HEK293 (cell line): ENCODE measurements around the gene ANKRD28.

ENCODE experiments used
- CTCF ChIA-PET: fragments of 350-600 bp; formaldehyde crosslinking; extraction: SDS; loops from one replicate; lab custom pipeline; 2021; ENCODE audit warnings: antibody characterized with exemption; lab: Yijun Ruan, JAX
- POLR2A ChIA-PET: fragments of 300-600 bp; formaldehyde crosslinking; extraction: SDS; loops from one replicate; lab custom pipeline; 2020; ENCODE audit warnings: antibody characterized with exemption, inconsistent platforms; lab: Yijun Ruan, JAX
- H3K27ac ChIP-seq: fragments of 200-500 bp; sonication (Bioruptor generic); 2 replicates; pipeline ENCODE4 v1.5.1; 2014; ENCODE audit warnings: low read depth, low read length, control low read depth, inconsistent platforms; ENCODE audit errors: extremely low read depth
- H3K36me3 ChIP-seq, 2 experiments: fragments of 200-500 bp in 1 of 2; sonication (Bioruptor generic) in 1 of 2; 1 replicate in 1 of 2; 2 replicates in 1 of 2; pipeline ENCODE4 v1.5.1; 2014 to 2017; ENCODE audit warnings: inconsistent platforms in 2 of 2, low read length in 2 of 2; ENCODE audit not compliant: control insufficient read depth in 2 of 2, insufficient read depth in 1 of 2
- H3K4me1 ChIP-seq: fragments of 200-500 bp; sonication (Bioruptor generic); 2 replicates; pipeline ENCODE4 v1.5.1; 2014; ENCODE audit warnings: mild to moderate bottlenecking, low read length, inconsistent platforms; ENCODE audit not compliant: control insufficient read depth, insufficient read depth
- H3K4me3 ChIP-seq: 2 replicates; pipeline ENCODE4 v1.5.1; 2011; ENCODE audit warnings: low read depth, mild to moderate bottlenecking, control low read depth, low read length, moderate library complexity
- H3K9me3 ChIP-seq: fragments of 200-500 bp; sonication (Bioruptor generic); 2 replicates; pipeline ENCODE4 v1.5.1; 2014; ENCODE audit warnings: low read depth, low read length, inconsistent platforms; ENCODE audit not compliant: control insufficient read depth, insufficient read depth
- OSR2 ChIP-seq: fragments of 450-650 bp; formaldehyde crosslinking; IDR thresholded peaks from 2 replicates; pipeline ENCODE4 v1.5.1; 2016; ENCODE audit warnings: missing biosample characterization, missing genetic modification characterization
- ZNF2 ChIP-seq: fragments of 450-650 bp; formaldehyde crosslinking; IDR thresholded peaks from 2 replicates; pipeline ENCODE4 v1.5.1; 2016; ENCODE audit warnings: missing biosample characterization, missing genetic modification characterization
- ZNF354C ChIP-seq: fragments of 450-650 bp; formaldehyde crosslinking; IDR thresholded peaks from 2 replicates; pipeline ENCODE4 v1.5.1; 2016; ENCODE audit warnings: missing biosample characterization, missing genetic modification characterization, low read depth, borderline replicate concordance
- ZNF394 ChIP-seq: fragments of 450-650 bp; formaldehyde crosslinking; IDR thresholded peaks from 2 replicates; pipeline ENCODE4 v1.5.1; 2016; ENCODE audit warnings: missing biosample characterization, missing genetic modification characterization, mild to moderate bottlenecking, moderate library complexity, borderline replicate concordance
- ZNF501 ChIP-seq: fragments of 450-650 bp; formaldehyde crosslinking; IDR thresholded peaks from 2 replicates; pipeline ENCODE4 v1.5.1; 2016; ENCODE audit warnings: missing biosample characterization, missing genetic modification characterization
- ZNF624 ChIP-seq: fragments of 450-650 bp; formaldehyde crosslinking; IDR thresholded peaks from 2 replicates; pipeline ENCODE4 v1.5.1; 2017; ENCODE audit warnings: missing biosample characterization, missing genetic modification characterization
- ZNF654 ChIP-seq: fragments of 450-650 bp; formaldehyde crosslinking; IDR thresholded peaks from 2 replicates; pipeline ENCODE4 v1.5.1; 2016; ENCODE audit warnings: low read depth, missing biosample characterization, missing genetic modification characterization
- ZNF660 ChIP-seq: fragments of 450-650 bp; IDR thresholded peaks from 2 replicates; pipeline ENCODE4 v1.5.1; 2018; ENCODE audit warnings: missing biosample characterization, mild to moderate bottlenecking, missing genetic modification characterization
- ZNF701 ChIP-seq: fragments of 450-650 bp; formaldehyde crosslinking; IDR thresholded peaks from 2 replicates; pipeline ENCODE4 v1.5.1; 2016; ENCODE audit warnings: missing biosample characterization, missing genetic modification characterization
- ZSCAN30 ChIP-seq: fragments of 450-650 bp; IDR thresholded peaks from 2 replicates; pipeline ENCODE4 v1.5.1; 2018; ENCODE audit warnings: missing biosample characterization, mild to moderate bottlenecking, missing genetic modification characterization, moderate library complexity
- ZXDB ChIP-seq: fragments of 450-650 bp; formaldehyde crosslinking; IDR thresholded peaks from 2 replicates; pipeline ENCODE4 v1.5.1; 2016; ENCODE audit warnings: missing biosample characterization, missing genetic modification characterization
- TF ChIP-seq, protein P1 (sequence below): fragments of 450-650 bp; formaldehyde crosslinking; conservative IDR thresholded peaks from 2 replicates; pipeline ENCODE4 v1.5.1; 2016; ENCODE audit warnings: low read depth, missing biosample characterization, missing genetic modification characterization
- TF ChIP-seq, protein P2 (sequence below): fragments of 450-650 bp; formaldehyde crosslinking; IDR thresholded peaks from 2 replicates; pipeline ENCODE4 v1.5.1; 2017; ENCODE audit warnings: missing biosample characterization, missing genetic modification characterization
- TF ChIP-seq, protein P3 (sequence below): fragments of 450-650 bp; formaldehyde crosslinking; IDR thresholded peaks from 2 replicates; pipeline ENCODE4 v1.5.1; 2016; ENCODE audit warnings: missing biosample characterization, missing genetic modification characterization
- TF ChIP-seq, protein P4 (sequence below): fragments of 450-650 bp; IDR thresholded peaks from 2 replicates; pipeline ENCODE4 v1.5.1; 2018; ENCODE audit warnings: missing biosample characterization, mild to moderate bottlenecking, missing genetic modification characterization
- TF ChIP-seq, protein P5 (sequence below): fragments of 450-650 bp; formaldehyde crosslinking; IDR thresholded peaks from 2 replicates; pipeline ENCODE4 v1.5.1; 2016; ENCODE audit warnings: missing biosample characterization, missing genetic modification characterization
- TF ChIP-seq, protein P6 (sequence below): fragments of 450-650 bp; formaldehyde crosslinking; IDR thresholded peaks from 2 replicates; pipeline ENCODE4 v1.5.1; 2017; ENCODE audit warnings: missing biosample characterization, missing genetic modification characterization

The ANKRD28 gene

DNA sequence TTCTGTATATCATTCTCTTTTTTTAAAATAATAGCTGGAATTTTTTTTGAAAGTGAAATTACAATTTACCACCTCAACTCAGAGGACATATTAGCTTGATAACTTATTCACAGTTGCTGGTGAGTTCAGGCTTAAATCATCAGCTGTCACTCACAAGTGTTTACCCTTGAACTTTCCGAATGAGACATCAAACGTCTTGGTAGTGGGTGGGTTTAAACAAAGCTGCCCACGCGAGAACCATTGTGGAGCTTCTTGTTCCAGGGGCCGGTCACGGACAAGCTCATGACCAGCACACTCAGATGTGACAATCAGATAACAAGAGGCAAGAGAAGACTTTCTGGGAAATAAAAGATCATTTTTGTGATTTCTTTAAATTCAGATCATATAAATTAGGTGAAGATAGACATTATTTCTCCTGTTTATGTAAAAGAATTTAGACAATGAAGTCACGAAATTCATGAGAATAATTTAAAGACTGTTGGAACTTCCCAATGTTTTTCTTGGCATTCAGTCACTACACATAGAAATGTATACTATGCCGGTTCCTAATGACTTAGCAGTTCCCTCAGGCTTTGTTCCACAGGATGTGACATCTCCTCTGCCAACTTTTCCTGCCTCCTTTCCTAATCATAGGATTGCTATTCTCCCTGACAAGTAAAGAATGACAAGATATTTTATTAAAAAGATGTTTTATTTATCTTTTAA lies 167.0 kb downstream of the ANKRD28 start (continued):
- TF ChIP-seq ZNF354C (no peak), OSR2 (peak; percentile 12; the same call in 1 of the 2 replicates)
- TF ChIP-seq, protein P1, sequence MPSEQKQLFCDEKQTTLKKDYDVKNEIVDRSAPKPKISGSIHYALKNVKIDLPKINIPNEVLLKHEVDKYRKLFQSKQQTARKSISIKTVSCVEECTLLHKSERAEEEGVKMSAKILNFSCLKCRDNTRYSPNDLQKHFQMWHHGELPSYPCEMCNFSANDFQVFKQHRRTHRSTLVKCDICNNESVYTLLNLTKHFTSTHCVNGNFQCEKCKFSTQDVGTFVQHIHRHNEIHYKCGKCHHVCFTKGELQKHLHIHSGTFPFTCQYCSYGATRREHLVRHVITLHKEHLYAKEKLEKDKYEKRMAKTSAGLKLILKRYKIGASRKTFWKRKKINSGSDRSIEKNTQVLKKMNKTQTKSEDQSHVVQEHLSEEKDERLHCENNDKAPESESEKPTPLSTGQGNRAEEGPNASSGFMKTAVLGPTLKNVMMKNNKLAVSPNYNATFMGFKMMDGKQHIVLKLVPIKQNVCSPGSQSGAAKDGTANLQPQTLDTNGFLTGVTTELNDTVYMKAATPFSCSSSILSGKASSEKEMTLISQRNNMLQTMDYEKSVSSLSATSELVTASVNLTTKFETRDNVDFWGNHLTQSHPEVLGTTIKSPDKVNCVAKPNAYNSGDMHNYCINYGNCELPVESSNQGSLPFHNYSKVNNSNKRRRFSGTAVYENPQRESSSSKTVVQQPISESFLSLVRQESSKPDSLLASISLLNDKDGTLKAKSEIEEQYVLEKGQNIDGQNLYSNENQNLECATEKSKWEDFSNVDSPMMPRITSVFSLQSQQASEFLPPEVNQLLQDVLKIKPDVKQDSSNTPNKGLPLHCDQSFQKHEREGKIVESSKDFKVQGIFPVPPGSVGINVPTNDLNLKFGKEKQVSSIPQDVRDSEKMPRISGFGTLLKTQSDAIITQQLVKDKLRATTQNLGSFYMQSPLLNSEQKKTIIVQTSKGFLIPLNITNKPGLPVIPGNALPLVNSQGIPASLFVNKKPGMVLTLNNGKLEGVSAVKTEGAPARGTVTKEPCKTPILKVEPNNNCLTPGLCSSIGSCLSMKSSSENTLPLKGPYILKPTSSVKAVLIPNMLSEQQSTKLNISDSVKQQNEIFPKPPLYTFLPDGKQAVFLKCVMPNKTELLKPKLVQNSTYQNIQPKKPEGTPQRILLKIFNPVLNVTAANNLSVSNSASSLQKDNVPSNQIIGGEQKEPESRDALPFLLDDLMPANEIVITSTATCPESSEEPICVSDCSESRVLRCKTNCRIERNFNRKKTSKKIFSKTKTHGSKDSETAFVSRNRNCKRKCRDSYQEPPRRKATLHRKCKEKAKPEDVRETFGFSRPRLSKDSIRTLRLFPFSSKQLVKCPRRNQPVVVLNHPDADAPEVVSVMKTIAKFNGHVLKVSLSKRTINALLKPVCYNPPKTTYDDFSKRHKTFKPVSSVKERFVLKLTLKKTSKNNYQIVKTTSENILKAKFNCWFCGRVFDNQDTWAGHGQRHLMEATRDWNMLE (tag by site-specific recombination) = 0 out of 2 replicates have a peak, but pooled peaks have one; percentile 13

DNA sequence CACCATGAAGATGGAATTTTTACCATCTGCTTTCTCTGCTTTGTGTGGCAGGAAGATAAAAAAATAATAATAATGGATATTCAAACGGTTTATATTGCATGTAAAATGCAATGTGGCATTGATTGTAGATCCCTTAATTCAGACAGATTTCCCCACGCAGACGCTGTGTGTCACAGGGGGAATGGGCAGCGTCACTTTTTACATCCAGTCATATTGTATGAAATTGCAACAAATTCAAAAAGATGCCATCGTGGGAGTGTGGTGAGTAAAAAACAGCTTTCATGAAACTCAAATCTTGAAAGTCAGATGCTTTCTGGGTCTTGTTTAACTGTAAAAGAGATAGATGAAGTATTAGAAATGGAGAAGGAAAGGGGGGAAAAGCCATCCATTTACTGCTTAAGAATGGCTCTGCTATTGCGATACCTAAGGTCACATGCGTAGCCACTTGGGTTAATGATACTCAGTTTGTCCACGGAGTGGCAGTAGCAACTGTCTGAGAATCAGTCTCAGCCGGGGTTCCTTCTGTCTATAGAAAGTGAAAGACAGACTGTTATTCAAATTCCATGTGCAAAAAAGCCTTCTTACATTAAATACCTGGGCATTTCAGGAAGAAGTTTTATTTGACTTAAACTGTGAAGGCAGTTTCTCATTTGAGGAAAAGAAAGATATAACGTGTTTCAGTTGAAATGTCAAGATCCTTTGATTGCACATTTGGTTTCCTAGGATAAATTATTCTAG lies 167.8 kb downstream of the ANKRD28 start:
- H3K36me3 ChIP-seq = no peaks in the 10 kb centered on the region
- no peak overlapping the region for H3K27ac ChIP-seq
- ChIA-PET CTCF (interaction anchor here (0.6 to 3.1 kb wide), 16 partner anchors 11 to 623 kb away, joined by 3 to 22 read pairs (median 4); no protein-coding TSS in a partner anchor), POLR2A (interaction anchor here (1.0 to 1.7 kb wide), 2 partner anchors 22 to 29 kb away, joined by 3 to 7 read pairs; partner anchors contain the start of genes BTD and HACL1)
- no peaks in the 10 kb centered on the region for H3K9me3 ChIP-seq
- H3K4me3 ChIP-seq = peak overlapping the region; percentile 10; the same call in 1 of the 2 replicates
- H3K4me1 ChIP-seq = peaks cover 36% of the 10 kb centered on the region
- TF ChIP-seq ZNF2 (tag by site-specific recombination) (0 out of 2 replicates have a peak, but pooled peaks have one; percentile 15), ZNF654 (tag by site-specific recombination) (peak; percentile 88), ZXDB (tag by site-specific recombination) (no peak), ZNF501 (0 out of 2 replicates have a peak, but pooled peaks have one; percentile 16), ZNF394 (tag by site-specific recombination) (no peak), ZNF660 (tag by site-specific recombination) (peak; percentile 82; the same call in 1 of the 2 replicates), ZNF701 (tag by site-specific recombination) (0 out of 2 replicates have a peak, but pooled peaks have one; percentile 20), ZNF624 (tag by site-specific recombination) (no peak), ZSCAN30 (0 out of 2 replicates have a peak, but pooled peaks have one; percentile 41)
- TF ChIP-seq, protein P2, sequence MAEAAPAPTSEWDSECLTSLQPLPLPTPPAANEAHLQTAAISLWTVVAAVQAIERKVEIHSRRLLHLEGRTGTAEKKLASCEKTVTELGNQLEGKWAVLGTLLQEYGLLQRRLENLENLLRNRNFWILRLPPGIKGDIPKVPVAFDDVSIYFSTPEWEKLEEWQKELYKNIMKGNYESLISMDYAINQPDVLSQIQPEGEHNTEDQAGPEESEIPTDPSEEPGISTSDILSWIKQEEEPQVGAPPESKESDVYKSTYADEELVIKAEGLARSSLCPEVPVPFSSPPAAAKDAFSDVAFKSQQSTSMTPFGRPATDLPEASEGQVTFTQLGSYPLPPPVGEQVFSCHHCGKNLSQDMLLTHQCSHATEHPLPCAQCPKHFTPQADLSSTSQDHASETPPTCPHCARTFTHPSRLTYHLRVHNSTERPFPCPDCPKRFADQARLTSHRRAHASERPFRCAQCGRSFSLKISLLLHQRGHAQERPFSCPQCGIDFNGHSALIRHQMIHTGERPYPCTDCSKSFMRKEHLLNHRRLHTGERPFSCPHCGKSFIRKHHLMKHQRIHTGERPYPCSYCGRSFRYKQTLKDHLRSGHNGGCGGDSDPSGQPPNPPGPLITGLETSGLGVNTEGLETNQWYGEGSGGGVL (tag by site-specific recombination) = no peak
- TF ChIP-seq, protein P3, sequence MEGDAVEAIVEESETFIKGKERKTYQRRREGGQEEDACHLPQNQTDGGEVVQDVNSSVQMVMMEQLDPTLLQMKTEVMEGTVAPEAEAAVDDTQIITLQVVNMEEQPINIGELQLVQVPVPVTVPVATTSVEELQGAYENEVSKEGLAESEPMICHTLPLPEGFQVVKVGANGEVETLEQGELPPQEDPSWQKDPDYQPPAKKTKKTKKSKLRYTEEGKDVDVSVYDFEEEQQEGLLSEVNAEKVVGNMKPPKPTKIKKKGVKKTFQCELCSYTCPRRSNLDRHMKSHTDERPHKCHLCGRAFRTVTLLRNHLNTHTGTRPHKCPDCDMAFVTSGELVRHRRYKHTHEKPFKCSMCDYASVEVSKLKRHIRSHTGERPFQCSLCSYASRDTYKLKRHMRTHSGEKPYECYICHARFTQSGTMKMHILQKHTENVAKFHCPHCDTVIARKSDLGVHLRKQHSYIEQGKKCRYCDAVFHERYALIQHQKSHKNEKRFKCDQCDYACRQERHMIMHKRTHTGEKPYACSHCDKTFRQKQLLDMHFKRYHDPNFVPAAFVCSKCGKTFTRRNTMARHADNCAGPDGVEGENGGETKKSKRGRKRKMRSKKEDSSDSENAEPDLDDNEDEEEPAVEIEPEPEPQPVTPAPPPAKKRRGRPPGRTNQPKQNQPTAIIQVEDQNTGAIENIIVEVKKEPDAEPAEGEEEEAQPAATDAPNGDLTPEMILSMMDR (tag by site-specific recombination) = peak; percentile 64
- TF ChIP-seq, protein P4, sequence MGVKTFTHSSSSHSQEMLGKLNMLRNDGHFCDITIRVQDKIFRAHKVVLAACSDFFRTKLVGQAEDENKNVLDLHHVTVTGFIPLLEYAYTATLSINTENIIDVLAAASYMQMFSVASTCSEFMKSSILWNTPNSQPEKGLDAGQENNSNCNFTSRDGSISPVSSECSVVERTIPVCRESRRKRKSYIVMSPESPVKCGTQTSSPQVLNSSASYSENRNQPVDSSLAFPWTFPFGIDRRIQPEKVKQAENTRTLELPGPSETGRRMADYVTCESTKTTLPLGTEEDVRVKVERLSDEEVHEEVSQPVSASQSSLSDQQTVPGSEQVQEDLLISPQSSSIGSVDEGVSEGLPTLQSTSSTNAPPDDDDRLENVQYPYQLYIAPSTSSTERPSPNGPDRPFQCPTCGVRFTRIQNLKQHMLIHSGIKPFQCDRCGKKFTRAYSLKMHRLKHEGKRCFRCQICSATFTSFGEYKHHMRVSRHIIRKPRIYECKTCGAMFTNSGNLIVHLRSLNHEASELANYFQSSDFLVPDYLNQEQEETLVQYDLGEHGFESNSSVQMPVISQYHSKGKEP (tag by site-specific recombination) = no peak
- TF ChIP-seq, protein P5, sequence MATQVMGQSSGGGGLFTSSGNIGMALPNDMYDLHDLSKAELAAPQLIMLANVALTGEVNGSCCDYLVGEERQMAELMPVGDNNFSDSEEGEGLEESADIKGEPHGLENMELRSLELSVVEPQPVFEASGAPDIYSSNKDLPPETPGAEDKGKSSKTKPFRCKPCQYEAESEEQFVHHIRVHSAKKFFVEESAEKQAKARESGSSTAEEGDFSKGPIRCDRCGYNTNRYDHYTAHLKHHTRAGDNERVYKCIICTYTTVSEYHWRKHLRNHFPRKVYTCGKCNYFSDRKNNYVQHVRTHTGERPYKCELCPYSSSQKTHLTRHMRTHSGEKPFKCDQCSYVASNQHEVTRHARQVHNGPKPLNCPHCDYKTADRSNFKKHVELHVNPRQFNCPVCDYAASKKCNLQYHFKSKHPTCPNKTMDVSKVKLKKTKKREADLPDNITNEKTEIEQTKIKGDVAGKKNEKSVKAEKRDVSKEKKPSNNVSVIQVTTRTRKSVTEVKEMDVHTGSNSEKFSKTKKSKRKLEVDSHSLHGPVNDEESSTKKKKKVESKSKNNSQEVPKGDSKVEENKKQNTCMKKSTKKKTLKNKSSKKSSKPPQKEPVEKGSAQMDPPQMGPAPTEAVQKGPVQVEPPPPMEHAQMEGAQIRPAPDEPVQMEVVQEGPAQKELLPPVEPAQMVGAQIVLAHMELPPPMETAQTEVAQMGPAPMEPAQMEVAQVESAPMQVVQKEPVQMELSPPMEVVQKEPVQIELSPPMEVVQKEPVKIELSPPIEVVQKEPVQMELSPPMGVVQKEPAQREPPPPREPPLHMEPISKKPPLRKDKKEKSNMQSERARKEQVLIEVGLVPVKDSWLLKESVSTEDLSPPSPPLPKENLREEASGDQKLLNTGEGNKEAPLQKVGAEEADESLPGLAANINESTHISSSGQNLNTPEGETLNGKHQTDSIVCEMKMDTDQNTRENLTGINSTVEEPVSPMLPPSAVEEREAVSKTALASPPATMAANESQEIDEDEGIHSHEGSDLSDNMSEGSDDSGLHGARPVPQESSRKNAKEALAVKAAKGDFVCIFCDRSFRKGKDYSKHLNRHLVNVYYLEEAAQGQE (tag by site-specific recombination) = no peak
- TF ChIP-seq, protein P6, sequence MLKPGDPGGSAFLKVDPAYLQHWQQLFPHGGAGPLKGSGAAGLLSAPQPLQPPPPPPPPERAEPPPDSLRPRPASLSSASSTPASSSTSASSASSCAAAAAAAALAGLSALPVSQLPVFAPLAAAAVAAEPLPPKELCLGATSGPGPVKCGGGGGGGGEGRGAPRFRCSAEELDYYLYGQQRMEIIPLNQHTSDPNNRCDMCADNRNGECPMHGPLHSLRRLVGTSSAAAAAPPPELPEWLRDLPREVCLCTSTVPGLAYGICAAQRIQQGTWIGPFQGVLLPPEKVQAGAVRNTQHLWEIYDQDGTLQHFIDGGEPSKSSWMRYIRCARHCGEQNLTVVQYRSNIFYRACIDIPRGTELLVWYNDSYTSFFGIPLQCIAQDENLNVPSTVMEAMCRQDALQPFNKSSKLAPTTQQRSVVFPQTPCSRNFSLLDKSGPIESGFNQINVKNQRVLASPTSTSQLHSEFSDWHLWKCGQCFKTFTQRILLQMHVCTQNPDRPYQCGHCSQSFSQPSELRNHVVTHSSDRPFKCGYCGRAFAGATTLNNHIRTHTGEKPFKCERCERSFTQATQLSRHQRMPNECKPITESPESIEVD (tag by site-specific recombination) = peak; percentile 41; the same call in 1 of the 2 replicates
